EH (cell line): ENCODE results near the gene KRT73.

Experiments used
- DNase-seq: peaks from one replicate; pipeline ENCODE4 v3.0.0-alpha.2; 2015; ENCODE audit warnings: low read depth

KRT73 gene

DNA sequence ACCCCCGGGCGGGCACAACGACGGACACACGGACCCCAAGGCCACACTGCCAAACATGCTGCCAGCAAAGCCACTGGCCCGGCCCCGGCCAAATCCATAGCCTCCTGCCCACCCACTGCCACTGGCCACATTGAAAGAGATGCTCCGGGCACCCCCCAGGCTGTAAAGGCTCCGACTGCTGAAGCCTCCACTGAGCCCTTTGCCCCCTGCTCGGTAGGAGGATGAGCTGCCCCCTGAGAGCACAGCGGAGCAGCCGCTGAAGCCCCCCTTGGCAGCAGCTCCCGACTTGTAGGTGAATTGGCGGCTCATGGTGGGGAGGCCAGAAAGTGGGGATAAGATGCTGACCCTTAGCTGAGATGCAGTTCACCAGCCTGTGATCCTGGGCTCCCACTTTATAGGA is at the start of gene KRT73:
Gene KRT73, minus strand, starts transcription at position 344 of the 400 bp plus-strand sequence. Its CDS starts 35 bp downstream, at position 309.
- no peak for DNase-seq

DNA sequence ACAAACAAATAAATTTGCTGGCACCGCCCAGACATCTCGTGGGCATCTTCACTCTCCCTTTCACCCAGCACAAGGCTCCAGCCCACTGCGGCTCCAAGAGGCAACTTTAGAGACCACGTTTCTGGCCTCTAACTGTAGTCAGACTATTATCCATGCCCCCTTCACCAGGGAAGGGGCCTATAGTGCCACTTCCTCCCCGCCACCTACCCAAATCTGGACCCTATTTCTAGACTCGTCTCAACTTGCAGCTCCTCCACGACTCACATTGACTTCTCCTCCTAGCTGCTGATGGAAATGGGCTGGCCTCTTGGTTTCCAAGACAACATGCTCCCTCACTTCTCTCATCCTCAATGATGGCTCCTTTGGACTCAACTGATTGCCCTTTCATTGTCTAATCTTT is 49.6 kb upstream of the KRT73 start:
- no peak for DNase-seq

DNA sequence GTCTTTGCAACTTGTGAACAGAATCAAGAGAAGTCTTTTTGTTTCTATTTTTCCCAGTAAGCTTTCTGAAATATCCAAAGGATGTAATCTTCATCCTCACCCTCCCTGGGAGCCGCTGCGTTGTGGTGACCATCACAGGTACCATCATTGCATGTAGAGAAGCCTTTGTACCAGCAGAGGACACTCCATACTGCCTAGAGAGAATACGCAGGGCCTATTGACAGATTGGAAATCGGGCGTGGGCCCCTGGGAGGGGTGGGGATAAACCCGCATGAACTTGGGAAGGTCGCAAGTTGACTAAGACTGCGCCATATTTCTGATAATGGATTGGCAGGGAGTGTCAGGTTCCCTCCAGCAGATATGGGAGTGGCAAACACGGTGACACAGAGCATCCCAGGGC is 49.1 kb upstream of the KRT73 start:
- no peak for DNase-seq

DNA sequence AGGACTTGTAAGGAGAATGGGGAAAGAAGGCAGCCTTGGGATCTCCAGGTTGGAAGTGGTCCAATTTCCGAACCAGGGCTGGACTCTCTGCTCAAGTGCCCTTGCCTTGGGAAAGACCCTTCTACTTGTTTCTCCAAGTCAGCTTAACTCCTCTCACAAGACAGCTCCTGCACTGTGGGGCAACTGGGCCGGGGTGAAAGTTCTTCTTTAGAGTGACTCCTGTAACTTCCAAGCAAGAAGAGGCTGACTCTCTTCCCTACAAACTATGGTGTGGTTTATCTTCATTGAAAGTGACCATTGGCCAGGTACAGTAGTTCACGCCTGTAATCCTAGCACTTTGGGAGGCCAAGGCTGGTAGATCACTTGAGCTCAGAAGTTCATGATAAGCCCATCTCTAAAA is 48.1 kb upstream of the KRT73 start:
- no peak for DNase-seq

DNA sequence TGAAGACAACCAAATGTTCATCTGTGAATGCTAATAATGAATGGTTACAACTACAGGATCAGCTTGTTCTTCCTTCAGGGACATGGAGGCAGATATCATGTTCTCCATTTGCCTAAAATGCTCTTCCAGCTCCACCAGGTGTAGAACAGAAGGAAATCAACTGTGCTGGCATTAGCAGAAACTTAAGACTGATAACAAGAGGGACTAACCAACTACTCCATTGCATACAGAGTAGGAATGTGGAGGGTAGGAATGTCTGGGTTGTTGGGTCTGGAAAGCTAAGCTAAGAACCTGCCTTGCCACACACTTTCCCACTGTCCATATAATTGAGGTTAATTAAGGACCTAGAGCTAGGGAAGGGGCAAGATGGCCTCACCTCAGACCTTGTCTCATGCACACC is 45.1 kb upstream of the KRT73 start:
- no peak for DNase-seq

DNA sequence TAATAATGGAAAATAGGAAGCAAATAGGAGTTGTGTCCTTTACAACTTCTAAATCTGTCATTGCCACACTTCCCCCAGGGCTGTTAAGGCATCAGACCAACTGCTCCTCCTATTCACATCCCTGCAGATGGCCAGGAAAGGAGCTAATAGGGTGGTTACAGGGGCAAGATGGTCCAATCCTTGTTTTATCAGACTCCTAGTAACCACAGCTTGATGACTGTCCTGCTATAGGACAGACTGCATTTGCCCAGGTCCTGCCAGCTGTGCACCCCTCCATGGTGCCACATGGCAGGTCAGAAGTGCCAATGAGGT is 44.5 kb upstream of the KRT73 start:
- DNase-seq, result no peak

DNA sequence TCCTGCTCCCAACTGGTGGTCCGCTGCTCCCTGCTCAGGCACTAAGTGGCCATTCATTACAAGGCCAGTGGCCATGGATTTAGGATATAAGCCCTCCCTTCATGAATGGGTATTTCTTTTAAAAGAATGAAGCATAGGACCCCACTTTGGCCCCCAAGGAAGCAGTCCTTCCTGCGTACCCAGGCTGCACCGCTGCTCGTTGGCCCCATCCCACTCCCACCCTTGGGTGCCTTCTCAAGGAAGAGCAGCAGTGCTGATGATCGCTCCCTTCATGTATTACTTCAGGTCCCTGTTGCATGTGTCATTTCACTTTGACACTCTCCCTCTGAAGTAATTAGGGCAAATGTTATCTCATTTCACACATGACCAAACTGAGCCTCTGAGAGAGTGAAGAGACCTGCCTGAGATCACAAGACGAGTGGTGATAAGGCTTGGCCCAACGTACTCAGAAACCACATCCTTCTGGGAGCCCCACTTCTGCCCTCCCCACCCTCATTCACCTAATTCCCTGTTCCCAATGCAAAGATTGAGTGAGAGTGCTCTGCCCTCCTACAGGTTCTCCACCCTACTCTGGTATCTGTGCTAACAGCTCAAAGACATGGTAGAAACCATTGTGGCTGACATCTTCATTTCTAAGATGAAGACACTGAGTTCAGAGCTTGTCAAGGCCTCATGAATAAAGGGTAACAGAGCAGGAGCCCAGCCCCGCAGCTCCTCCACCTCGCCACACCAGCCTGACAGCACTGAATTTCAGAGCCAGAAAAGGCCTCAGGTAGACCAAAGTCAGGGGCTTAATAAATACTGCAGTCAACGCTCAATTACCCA is 43.9 kb upstream of the KRT73 start:
- no peak for DNase-seq

DNA sequence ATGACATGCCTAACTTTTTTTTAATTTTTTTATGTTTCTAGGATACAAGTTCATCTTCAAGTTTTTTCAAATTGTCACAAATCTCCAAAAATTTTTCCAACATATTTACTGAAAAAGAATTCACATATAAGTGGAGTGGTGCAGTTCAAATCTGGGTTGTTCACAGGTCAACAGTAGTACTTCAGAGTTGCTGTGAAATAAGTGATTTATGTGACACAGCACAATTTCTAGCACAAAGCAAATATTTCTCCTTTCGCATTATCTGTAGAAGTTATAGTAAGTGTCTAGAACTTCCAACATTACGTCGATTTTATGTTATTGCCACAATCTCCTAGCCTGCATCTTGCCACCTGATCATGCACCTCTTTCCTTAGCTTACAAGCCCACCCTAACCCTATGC is 43.3 kb upstream of the KRT73 start:
- no peak for DNase-seq

DNA sequence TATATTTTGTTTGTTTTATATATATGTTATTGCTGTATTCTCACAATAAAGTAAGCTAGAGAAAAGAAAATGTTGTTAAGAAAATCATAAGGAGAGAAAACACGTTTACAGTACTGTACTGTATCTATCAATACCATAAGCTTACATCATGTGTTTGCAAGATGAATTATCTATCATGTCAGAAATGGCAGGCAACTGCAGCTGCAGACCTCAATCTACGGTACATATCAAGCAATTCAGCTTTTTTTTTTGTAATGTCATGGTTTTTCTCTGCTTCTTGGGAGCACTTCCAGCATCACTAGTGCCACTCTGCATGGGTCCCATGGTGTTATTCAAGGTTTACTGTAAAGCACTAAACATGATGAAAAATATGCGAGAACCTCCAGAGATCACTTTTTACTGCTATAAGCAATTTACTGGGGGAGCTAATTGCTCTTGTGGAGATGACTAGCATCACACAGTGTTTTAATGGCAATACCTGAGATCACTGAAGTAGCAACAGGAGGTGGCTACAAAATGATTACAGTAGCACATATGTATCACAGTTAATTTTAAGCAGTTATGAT is 42.7 kb upstream of the KRT73 start:
- no peak for DNase-seq

DNA sequence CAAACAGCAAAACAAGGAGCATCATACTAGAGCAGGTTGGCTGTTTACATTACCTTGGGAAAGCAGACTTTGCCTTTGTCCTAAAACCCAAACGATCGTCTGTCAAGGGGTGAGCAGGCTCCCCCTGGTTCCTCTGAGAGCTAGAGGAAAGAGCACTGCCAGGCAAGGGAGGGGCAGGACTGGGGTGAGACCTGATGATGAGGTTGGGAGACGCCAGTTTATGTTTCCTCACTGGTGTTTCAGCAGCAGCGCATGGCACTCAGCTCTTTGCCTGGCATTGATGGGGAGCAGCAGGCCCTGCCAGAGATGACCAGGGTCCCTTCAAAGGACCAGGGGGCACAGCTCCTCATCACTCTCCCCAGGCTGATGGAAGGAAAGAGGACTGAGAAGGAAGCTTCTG is 41.6 kb upstream of the KRT73 start:
- no peak for DNase-seq

DNA sequence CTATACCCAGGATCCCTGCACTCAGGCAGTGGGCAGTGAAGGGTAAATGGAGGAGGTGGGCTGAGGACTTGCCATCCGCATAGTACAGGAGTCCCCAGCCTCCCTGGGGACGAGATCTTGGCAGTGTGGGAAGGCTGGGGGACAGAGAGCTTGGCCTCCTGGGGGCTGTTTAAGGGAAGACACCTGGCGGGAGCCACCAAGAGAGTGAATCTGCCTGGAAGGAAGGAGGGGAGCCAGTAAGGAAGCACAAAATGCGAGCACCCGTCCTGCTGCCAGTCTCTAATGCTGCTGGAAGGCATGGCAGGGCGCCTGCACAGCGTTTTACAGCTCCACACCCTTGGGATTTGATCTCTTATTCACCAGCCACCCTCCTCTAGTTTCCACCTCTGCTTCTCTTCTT is 41.0 kb upstream of the KRT73 start:
- no peak for DNase-seq

DNA sequence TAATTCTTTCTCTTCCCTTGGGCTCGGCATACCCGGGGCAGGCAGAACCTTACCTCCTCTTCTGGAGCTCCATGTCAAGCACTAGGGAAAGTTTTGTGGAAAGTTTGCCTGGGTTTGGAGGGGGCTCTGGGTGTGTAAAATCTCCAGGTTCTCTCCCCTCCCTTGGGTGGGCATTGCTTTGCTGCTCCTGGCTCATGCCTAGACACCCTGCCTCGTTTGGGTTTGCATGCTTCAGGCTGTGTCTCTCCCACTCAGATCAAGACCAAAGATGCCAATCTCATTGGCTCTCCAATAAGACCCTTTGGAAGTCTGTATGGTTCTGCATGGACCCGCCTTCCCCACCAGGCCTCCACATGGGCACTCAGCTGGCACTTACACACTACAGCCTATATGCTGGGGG is 39.8 kb upstream of the KRT73 start:
- DNase-seq, result no peak

DNA sequence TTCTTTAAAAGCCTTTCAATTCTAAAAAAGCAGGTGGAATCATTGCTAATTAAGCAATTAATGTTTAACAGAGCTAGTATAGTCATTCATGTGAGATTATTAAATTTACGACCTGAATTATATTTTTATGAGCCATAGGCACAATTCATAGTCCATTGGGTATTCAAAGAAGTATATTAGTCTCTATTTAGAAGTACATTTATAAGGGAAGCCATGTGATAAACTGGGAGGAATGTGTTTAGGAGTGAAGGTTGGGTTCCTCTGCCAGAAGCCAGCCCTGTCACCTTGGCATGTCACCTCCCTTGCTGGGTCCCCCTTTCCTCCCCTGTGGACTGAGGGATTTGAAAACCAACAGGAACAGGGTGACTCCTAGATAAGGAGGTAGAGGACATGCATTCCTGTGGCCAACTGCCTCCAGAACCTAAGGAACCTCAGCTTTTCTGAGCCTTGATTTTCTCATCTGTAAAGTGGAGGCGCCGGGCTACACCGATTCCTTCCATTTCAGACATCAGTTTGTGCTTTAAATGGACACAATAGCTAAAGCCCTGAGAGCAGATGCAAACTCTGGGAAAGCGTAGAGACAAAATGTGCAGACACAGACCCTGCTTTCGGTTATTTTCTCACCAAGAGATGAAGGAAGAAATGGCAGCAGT is 39.0 kb upstream of the KRT73 start:
- DNase-seq, result no peak

DNA sequence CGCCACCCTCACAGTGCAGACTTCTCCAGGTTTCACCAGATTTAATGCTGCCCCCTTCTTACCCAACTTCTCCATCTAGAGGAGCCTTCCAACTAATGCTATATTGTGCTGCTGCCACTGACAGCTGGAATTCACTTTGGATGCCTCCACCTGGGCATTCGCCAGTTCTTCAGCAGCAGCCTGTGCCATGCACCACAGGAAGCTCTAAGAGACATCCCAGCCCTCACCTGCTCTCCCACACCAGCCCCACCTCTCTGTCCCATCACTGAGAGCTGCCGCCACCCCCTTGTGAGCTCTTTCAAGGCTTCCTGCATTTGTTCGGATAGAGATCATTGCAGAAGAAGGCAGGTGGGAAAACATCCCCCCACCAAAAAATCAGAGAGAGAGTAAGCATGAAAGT is 38.3 kb upstream of the KRT73 start:
- DNase-seq, result no peak

DNA sequence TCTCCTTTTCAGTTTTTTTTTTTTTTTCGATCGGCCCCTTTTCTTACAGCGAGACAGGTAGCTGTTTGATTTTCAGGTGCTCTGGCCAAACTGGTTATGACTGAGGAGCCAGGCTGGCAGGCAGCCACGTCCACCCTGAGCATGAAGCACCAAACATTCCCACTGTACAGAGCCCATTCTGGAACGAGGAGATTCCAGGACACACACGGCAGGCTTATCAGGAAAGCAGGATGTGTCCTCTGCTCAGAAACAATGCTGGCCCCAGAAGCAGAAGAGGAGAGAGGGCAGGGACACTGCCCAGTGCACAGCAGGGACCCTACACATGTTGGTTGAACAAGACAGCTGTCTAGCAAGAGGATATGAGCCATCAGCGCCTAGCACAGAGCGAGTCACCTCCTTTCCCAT is 37.4 kb upstream of the KRT73 start:
- DNase-seq, result no peak

DNA sequence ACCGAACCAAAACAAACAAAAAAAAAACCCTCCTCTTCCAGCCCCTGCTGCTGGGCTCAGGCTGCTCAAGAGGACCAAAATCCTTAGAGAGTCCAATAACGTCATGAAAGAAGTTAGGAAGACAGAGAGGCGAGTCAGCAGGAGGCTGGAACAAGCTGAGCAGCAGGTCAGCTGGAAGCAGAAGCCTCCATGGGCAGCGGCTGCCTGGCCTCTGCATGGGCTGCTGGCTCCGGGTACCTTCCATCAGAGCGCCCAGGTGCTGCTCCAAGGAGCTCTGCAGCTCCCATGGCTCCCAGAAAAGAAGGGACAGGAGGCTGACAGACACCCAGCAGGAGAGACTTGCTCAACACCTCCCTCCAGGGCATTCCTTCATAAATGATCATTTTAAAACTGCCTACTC is 36.9 kb upstream of the KRT73 start:
- no peak for DNase-seq

DNA sequence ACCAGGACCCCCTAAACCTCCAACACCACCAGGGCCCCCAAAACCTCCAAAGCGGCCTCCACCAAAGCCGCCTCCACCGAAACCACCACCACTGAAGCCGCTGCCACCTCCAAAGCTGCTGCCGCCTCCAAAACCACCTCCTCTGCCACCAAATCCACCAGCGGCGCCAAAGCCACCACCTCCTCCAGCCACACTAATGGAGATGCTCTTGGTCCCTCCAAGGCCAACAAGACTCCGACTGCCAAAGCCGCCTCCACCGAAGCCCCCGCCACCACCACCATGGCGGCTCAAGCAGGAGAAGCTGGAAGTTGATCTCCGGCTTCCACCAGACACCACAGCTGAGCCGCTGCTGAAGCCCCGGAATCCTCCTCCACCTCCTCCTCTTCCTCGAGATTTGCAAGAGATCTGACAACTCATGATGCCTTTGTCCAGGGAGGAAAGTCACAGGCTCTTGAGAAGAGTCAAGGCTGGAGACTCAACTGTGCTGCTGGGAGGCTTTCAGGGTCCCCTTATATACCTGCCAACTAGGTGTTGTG is 33.4 kb upstream of the KRT73 start, which contains the start of gene KRT2:
Gene KRT2, minus strand, starts transcription at position 486 of the 536 bp plus-strand sequence. Its CDS starts 69 bp downstream, at position 417.
- DNase-seq, result no peak

DNA sequence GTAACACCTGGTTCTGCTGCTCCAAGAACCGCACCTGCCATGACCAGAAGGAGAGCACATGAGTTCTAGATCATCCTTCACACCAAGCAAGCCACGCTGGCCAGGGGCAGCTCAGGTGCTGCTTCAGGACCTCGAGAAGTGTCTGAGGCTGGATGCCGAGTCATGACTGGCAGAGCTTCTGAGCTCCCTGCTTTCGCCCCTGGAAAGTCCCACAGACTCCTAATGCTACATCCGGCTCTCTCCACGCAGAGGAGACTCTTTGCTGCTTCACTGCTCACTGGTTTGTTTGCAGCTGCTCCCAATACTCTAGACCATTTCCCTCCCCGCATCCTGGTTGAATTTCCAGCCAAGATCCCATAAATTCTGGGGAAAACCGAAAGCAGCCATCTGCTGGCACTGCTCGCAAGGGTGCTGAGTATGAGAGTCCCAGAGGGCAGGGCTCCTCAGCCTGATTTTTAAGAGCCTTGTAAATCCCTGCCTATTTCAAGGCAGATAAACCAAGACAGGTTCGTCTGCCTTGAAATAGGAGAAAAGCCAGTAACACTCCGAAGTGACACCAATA is 32.2 kb upstream of the KRT73 start:
- peak; percentile 52 for DNase-seq

DNA sequence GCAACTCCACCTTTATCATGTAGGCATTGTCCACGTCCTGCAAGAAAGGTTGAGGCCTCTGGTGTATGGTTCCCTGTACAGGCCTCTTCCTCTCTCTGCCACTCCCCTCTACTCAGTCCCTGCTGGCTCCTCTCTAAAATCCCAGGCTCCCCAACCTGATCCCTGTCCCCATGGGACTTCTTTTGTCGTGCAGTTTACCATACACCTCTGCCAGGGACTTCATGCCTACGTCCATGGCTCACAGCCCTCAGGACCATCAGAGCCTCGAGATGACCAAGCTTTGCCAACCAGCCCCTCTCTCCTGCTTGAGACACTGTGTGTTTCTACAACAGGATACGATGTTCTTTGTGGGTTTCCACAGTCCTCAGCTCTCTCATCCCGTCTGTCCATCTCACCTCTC is 30.7 kb upstream of the KRT73 start:
- DNase-seq, result no peak

DNA sequence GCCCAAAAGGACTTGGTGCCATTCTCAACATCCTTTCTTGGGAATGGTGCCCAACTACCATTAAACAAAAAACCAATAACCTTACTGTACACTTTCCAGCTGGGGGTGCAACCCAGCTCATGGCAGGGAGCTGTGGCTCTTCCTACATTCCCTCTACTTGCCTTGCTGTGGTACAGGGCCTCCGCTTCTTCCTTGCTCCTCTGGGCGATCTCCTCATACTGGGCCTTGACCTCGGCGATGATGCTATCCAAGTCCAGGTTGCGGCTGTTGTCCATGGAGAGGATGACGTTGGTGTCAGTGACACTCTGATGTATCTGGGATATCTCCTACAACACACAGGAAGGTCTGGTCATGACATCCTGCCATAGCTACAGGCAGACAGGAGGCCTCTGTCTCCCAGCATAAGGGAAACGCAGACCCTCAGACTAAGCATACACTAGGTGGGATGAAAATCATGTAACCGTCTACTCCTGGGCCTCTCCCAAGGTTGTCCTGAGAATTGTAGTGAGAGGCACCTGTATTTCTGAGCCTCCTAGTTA is 29.7 kb upstream of the KRT73 start:
- DNase-seq, result no peak

DNA sequence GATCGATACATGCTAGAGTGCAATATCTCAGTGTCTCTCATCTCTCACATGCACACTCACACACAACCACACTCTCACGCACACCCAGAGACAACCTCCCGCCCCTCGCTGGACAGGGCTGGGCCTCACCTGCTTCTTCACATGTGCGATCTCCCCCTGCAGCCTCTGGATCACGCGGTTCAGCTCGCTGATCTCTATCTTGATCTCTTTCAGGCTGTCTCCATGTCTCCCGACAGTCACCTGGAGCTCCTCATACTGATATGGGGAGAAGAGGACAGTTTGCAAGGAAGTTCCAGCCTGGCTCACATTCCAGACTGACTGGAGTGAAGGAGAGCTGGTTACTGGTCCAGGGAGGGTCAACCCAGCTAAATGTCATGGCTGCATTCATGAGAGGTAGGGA is 29.2 kb upstream of the KRT73 start:
- DNase-seq, result no peak

DNA sequence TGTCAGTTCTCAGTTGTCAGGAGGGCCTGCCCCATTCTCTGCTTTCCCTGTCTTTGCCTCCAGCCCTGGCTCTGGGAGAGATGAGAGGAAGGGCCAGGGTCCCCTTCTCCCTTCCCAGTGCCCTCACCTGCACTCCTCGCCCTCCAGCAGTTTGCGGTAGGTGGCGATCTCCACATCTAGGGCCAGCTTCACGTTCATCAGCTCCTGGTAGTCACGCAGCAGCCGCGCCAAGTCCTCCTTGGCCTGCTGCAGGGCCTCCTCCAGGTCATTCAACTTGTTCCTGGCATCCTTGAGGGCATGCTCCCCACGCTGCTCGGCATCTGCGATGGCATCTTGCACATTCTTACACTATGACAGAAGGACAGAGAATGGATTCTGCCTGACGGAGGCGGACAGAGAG is 28.3 kb upstream of the KRT73 start:
- DNase-seq, result no peak

DNA sequence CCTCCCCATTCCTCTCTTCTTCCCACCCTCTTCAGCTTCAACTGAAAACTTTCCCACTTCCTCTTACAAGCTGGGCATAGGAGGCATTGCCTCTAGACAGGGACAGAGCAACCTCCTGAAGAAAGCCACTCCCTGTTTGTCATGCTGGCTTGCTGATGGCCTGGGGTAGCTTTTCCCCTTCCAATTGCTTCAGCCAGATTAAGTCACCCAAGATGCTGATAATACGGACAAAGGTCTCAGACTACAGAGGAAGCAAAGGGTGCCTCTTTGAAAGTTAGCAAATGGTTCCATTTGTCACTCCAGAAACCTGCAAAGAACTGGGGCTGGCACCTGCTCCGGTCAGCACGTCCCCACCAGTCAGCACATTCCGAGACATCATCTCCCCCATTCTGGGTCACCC is 27.6 kb upstream of the KRT73 start:
- DNase-seq, result no peak
